HG02798 (cell line): ENCODE measurements around the gene STOM.

Experiments used
- ATAC-seq: cut with Tn5 transposase; IDR thresholded peaks from one replicate; pipeline ENCODE4 v1.9.1; 2021; ENCODE audit warnings: mild to moderate bottlenecking; ENCODE audit not compliant: unreplicated experiment, poor library complexity

STOM gene

DNA sequence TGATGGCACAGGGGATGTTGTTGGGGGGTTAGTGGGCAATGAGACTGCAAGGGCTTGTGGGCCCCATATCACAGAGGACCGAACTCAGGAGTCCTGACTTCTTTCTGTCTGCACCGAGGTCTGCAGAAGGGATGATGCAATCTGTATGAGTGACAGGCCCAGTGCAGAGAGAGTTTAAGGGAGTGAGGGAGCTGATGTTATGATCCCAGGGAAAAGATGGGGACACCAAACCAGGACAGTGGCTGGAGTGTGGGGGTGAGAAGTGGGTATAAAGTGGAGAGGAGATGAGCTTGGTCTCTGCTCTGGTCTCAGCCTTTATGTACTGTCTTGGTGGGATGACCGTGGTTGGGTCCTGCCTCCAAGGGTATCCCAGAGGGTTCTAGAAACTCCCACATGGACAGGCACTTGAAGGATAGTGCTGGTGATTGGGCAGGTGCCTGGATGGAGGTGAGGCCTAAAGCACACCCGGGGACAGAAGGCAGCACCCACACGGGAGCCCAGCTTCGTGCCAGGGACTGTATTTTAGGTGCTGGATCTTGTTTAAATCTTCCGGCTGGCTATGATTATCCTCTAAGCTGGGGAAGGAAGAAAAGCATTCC is 80.2 kb downstream of the STOM start:
- no peak for ATAC-seq

DNA sequence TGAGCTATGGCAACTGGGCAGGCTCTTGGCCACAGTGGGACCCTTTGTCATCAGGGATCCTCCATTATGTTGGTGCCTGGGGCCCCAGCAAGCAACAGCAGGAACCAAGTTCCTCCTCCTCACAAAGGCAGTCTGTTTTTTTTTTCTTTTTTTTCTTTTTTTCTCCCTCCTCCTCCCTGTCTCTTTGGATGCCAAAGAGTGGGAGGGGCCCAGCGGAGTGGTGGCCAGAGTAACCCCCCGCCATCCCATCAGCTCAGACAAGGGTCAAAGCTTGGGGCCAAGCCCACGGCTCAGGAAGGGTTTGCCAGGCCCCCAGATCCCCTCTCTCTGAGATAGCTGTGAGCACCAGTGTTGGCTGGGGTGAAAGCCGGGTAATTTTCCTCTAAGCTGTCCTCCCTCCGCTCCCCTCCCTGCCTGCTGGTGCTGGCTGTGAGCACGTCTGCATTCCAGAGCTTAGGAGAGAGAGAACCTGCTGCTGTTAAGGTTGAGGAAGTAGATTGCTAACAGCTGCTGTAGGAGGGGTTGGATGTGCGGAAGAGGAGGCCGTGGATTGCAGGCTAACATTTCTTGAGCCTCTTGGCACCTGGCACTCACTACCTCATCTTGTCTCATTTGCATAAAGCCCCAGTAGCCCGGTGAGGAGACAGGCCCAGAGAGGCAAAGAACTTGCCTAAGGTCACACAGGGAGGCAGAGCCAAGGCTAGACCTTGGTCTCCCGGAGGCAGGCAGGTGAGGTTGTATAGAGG is 80.9 kb downstream of the STOM start:
- ATAC-seq, result no peak
